GM19328 (cell line): ENCODE data around the gene KCP.
"Not testable (repeated sequence)": the region's sequence is repeated elsewhere in the genome, so short reads cannot be mapped to it uniquely, and the experiment has no call there.

Experiments
- ATAC-seq: cut with Tn5 transposase; IDR thresholded peaks from one replicate; pipeline ENCODE4 v1.9.1; 2021; ENCODE audit warnings: mild to moderate bottlenecking, moderate library complexity; ENCODE audit not compliant: unreplicated experiment

Gene KCP

GRCh38 chr7:128922496-128923410 lies 12.2 kb upstream of the KCP start:
- no peak for ATAC-seq

DNA sequence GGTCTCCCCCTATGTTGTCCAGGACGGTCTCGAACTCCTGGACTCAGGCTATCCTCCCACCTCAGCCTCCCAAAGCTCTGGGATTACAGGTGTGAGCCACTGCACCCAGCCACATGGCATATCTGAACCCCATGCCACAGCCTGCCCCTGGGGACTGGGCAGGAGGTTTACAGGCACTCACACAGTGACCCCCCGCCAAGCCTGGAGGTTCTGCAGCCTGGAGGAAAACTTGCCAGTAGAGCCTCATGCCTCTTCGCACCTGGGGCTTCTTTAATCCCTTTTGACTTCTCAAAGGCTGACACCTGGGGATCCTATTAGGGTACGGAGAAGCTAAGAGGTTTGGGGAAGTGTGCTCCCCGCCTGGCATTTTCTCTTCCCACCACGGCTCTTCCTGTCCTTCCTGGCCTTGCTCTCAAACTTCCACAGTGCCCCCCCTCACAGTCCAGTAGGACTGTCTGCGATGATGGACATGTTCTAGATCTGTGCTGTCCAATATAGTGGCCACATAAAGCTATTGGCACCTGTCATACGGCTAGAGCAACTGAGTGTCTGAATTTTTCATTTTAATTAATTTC lies 11.4 kb upstream of the KCP start:
- ATAC-seq: no peak

GRCh38 chr7:128920913-128921582 lies 10.5 kb upstream of the KCP start:
- ATAC-seq: no peak

GRCh38 chr7:128919881-128920799 lies 9.6 kb upstream of the KCP start:
- no peak for ATAC-seq

- no peak for ATAC-seq
Measured at GRCh38 chr7:128919241-128919640, 8.7 kb upstream of the KCP start.

DNA sequence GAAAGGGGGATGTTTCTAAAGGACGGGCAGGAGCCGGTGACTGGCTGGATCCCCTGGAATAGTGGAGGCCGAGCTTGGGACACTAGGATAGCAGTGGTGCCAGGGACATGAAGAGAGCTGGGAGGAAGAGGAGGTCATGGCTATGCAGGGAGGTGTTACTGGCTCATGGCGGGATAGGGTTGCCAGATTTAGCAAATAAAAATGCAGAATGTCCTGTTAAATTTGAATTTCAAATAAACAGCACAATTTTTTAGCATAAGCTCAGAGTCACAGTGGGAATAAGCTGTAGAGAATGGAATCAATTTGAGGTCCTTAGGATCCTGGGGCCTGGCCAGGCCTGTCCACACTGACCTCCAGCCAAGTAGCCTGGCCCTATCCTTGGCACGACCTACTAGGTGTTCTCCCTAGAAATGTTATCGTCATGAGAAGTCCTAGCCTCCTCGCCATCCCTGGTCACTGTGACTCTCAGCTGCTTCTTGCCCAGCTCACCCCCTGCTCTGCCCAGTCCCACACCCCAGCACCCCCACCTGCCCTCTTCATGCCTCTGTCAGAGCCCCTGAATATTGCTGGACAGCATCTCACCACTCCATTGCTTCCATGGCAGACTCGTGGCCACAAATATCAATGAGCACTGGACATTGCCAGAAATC lies 7.6 kb upstream of the KCP start:
- no peak for ATAC-seq

- ATAC-seq: no peak
Measured at GRCh38 chr7:128917122-128917521, 6.6 kb upstream of the KCP start.

GRCh38 chr7:128916643-128916915 lies 6.1 kb upstream of the KCP start:
- ATAC-seq: no peak

DNA sequence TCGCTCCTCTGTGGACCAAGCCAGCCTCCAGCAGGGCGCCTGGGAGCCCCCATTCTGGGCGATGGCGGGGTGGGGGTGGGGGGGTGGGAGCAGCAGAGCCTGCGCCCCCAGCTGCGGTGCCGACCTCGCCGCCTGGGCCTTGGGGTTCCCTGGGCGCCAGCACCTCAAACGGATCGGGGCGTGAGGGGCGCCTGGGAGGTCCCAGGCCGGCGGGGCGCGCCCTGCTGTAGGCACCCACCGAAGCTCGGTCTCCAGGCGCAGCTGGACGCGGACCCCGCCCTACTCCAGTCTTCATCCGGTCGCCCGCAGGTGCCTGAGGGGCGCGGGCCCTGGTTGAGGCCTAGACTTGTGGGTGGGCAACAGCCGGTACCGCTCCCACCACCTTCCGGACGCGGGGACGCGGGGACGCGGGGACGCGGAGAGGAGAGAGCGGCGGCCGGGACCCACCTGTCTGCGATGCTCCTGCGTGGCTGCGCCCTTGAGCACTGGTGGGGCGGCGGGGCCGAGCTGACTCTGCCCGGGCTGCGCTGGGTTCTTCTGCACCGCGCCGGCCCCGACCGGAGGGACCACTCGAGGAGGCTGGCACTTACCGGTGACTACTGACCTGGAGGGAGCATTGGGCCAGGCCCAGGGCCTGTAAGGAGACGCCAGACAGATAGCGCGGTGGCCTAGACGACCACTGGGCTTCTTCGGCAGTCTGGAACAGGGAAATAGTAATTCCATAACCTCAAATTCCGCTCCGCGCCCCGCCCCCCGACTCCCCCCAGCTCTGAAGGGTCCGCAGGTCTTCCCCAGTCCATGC lies 5.5 kb upstream of the KCP start:
- ATAC-seq: no peak

- no peak for ATAC-seq
Measured at GRCh38 chr7:128915271-128915819, 4.8 kb upstream of the KCP start.

GRCh38 chr7:128914566-128915151 lies 4.2 kb upstream of the KCP start:
- ATAC-seq: no peak

- no peak for ATAC-seq
Measured at GRCh38 chr7:128913870-128914565, 3.5 kb upstream of the KCP start.

- ATAC-seq: not testable (repeated sequence)
Measured at GRCh38 chr7:128912709-128913495, 2.4 kb upstream of the KCP start.

GRCh38 chr7:128912281-128912680 lies 1.8 kb upstream of the KCP start:
- no peak for ATAC-seq

- no peak for ATAC-seq
Measured at GRCh38 chr7:128911423-128912031, 1.0 kb upstream of the KCP start.

DNA sequence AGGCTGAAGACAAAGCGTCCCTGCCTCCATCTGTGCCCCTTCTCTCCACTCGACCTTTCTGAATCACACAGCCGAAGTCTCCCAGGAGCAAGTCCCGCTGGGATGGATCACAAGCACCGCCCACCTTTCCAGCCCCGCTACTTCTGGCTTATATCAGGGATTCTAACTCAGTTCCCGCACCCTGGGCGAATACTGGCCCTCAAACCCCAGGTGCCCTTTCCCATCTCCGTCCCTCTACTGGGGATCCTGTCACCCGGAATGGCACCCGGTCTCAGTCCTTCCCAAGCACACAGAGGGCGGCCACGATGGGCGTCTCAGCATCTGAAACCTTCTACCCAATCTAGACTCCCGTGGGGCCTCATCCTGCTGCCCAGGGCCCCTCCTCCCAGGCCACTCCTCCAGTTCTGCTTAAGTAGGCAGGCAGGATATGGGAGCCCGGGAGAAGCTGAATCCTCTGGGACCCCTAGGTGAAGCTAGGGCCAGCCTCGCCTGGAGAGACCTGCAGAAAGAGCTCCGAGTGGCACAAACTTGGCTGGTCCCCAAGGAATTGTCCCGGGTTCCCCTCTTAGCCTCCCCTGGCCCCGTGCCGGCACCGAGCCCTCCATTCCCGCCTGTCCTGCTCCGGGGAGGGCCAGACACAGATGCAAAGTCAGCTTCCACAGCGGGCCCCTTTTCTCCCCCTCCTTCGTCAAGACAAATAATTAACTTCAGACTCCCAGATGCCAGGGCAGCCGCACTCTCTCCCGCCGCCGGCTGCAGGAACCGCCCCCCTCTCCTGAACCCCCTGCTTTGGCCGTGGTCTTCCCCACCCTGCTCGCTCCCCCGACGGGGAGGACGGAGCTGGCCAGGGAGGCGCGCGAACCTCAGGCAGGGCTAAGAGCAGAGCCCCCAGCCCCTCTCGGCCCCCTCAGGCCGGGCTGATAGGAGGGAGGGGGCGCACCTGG lies 612 bp downstream of the KCP start:
- no peak for ATAC-seq
